ENCODE data around the gene PDZRN4.

PDZRN4 gene

GRCh38 chr12:41213648-41214047 is 25.5 kb downstream of the PDZRN4 start:
- no peak overlapping the region for H3K4me3 ChIP-seq (ENCODE audit: low read depth, low read length)
- no peak for DNase-seq (ENCODE audit: low read depth)
- TF ChIP-seq CTCF (IDR thresholded peaks at IDR 0.05; ENCODE audit: low read depth, low read length, missing control alignments): no peak

GRCh38 chr12:41217727-41218126 is 29.6 kb downstream of the PDZRN4 start:
- H3K4me3 ChIP-seq (ENCODE audit: low read depth, low read length): no peak overlapping the region
- no peak for DNase-seq (ENCODE audit: low read depth)
- no peak for TF ChIP-seq CTCF (IDR thresholded peaks at IDR 0.05; ENCODE audit: low read depth, low read length, missing control alignments)

GRCh38 chr12:41220931-41221330 is 32.8 kb downstream of the PDZRN4 start:
- no peak for TF ChIP-seq CTCF (IDR thresholded peaks at IDR 0.05; ENCODE audit: low read depth, low read length, missing control alignments)
- no peak overlapping the region for H3K4me3 ChIP-seq (ENCODE audit: low read depth, low read length)
- DNase-seq (ENCODE audit: low read depth): no peak

- DNase-seq (ENCODE audit: low read depth): no peak
- TF ChIP-seq CTCF (IDR thresholded peaks at IDR 0.05; ENCODE audit: low read depth, low read length, missing control alignments): no peak
- no peak overlapping the region for H3K4me3 ChIP-seq (ENCODE audit: low read depth, low read length)
These were observed 33.4 kb downstream of the PDZRN4 start for GRCh38 chr12:41221491-41221890.

GRCh38 chr12:41223600-41223999 is 35.5 kb downstream of the PDZRN4 start:
- H3K4me3 ChIP-seq (ENCODE audit: low read depth, low read length): no peak overlapping the region
- DNase-seq (ENCODE audit: low read depth): no peak
- TF ChIP-seq CTCF (IDR thresholded peaks at IDR 0.05; ENCODE audit: low read depth, low read length, missing control alignments): no peak

- no peak for DNase-seq (ENCODE audit: low read depth)
- H3K4me3 ChIP-seq (ENCODE audit: low read depth, low read length): no peak overlapping the region
These were observed 35.9 kb downstream of the PDZRN4 start for GRCh38 chr12:41224066-41224465.

More at GRCh38 chr12:41224066-41224465, 35.9 kb downstream of the PDZRN4 start:
- TF ChIP-seq CTCF (IDR thresholded peaks at IDR 0.05; ENCODE audit: low read depth, low read length, missing control alignments): no peak

Measured in GM12864 (cell line).